Measurements from ENCODE around the gene NACC2. TPM values are rescaled to one million over a fixed set of nuclear protein-coding genes. Genes with fewer than 3 reads are reported as not detected.

NACC2 gene
- total and polyA plus RNA-seq, 2 donors from 2014 or later = 7.1 to 30.9 TPM

GRCh38 chr9:136119883-136120393 lies 24.8 kb upstream of the NACC2 start:
- intact Hi-C loops (cut with DNase I) = loop anchor here (5.0 kb wide), 1 partner anchor 153 kb away; no protein-coding TSS in a partner anchor
- H3K27ac ChIP-seq (ENCODE audit: low read depth in 2 of 2, low read length in 2 of 2) = peak overlapping the region in 1 of 2 donors; percentile 93
- H3K4me3 ChIP-seq (ENCODE audit: low read length in 3 of 3) = peak overlapping the region in 1 of 3 donors; percentile 67
- H3K36me3 ChIP-seq (ENCODE audit: control insufficient read depth in 2 of 3, insufficient read depth in 3 of 3, low read length in 3 of 3) = no peaks in the 10 kb centered on the region
- H3K4me1 ChIP-seq (ENCODE audit: control insufficient read depth in 2 of 3, insufficient read depth in 2 of 3, low read depth in 1 of 3, low read length in 3 of 3) = peaks cover 0 to 19% (median 0%) of the 10 kb centered on the region in 3 donors
- H3K27me3 ChIP-seq (ENCODE audit: control insufficient read depth, insufficient read depth, low read length) = no peaks in the 10 kb centered on the region
- FAIRE-seq (no peak), DNase-seq (no peak)
- no peak for TF ChIP-seq CTCF (IDR thresholded peaks at IDR 0.05; ENCODE audit: borderline replicate concordance, extremely low read depth, insufficient read depth)
- peak overlapping the region in 1 of 3 donors; percentile 56 for H3K9ac ChIP-seq (ENCODE audit: low read length in 3 of 3)
- no peaks in the 10 kb centered on the region for H3K9me3 ChIP-seq (ENCODE audit: control insufficient read depth in 2 of 3, insufficient read depth in 1 of 3, low read length in 3 of 3)

- no peaks in the 10 kb centered on the region for H3K27me3 ChIP-seq (ENCODE audit: control insufficient read depth, insufficient read depth, low read length)
- H3K27ac ChIP-seq (ENCODE audit: low read depth in 2 of 2, low read length in 2 of 2) = peak overlapping the region; percentile 92 to 93
- FAIRE-seq (no peak), DNase-seq (peak in 4 of 5 donors; percentile 67 to 86 (median 76))
- no peaks in the 10 kb centered on the region for H3K9me3 ChIP-seq (ENCODE audit: control insufficient read depth in 2 of 3, insufficient read depth in 1 of 3, low read length in 3 of 3)
- no peak for TF ChIP-seq CTCF (IDR thresholded peaks at IDR 0.05; ENCODE audit: borderline replicate concordance, extremely low read depth, insufficient read depth)
- peak overlapping the region in 2 of 3 donors; percentile 56 to 79 for H3K9ac ChIP-seq (ENCODE audit: low read length in 3 of 3)
- intact Hi-C loops (cut with DNase I) = no loop called here
- no peaks in the 10 kb centered on the region for H3K36me3 ChIP-seq (ENCODE audit: control insufficient read depth in 2 of 3, insufficient read depth in 3 of 3, low read length in 3 of 3)
- peaks cover 0 to 19% (median 0%) of the 10 kb centered on the region in 3 donors for H3K4me1 ChIP-seq (ENCODE audit: control insufficient read depth in 2 of 3, insufficient read depth in 2 of 3, low read depth in 1 of 3, low read length in 3 of 3)
- peak overlapping the region; percentile 44 to 67 (median 58) for H3K4me3 ChIP-seq (ENCODE audit: low read length in 3 of 3)
These were observed 24.2 kb upstream of the NACC2 start for GRCh38 chr9:136119061-136119882.

- intact Hi-C loops (cut with DNase I) = no loop called here
- Histone ChIP-seq H3K4me3 (ENCODE audit: low read length in 3 of 3) (peak within 1 kb of the TSS; percentile 58 to 69 (median 69)), H3K9ac (ENCODE audit: low read length in 3 of 3) (peak within 1 kb of the TSS; percentile 27 to 79 (median 69)), H3K9me3 (ENCODE audit: control insufficient read depth in 2 of 3, insufficient read depth in 1 of 3, low read length in 3 of 3) (no peaks in the 10 kb centered on the region), H3K27ac (ENCODE audit: low read depth in 2 of 2, low read length in 2 of 2) (peak within 1 kb of the TSS; percentile 92 to 93), H3K36me3 (ENCODE audit: control insufficient read depth in 2 of 3, insufficient read depth in 3 of 3, low read length in 3 of 3) (no peaks in the 10 kb centered on the region), H3K27me3 (ENCODE audit: control insufficient read depth, insufficient read depth, low read length) (no peaks in the 10 kb centered on the region), H3K4me1 (ENCODE audit: control insufficient read depth in 2 of 3, insufficient read depth in 2 of 3, low read depth in 1 of 3, low read length in 3 of 3) (peaks cover 0 to 19% (median 0%) of the 10 kb centered on the region in 3 donors)
- DNase-seq (peak; percentile 96 to 99 (median 97)), FAIRE-seq (no peak)
- no peak for TF ChIP-seq CTCF (IDR thresholded peaks at IDR 0.05; ENCODE audit: borderline replicate concordance, extremely low read depth, insufficient read depth)
These were observed 23.4 kb upstream of the NACC2 start, which contains the start of gene TMEM250 for GRCh38 chr9:136118320-136119060. Gene TMEM250, minus strand, starts transcription at chr9:136118875. Its CDS starts 1,975 bp downstream, at chr9:136116900.

Data from kidney (tissue), 14 donors.